ENCODE results near the gene ERFL. TPM values are rescaled to one million over a fixed set of nuclear protein-coding genes. Genes with fewer than 3 reads are reported as not detected.

ERFL gene
- total and polyA plus RNA-seq, 12 donors, result 0.10 TPM; not detected in 11

DNA sequence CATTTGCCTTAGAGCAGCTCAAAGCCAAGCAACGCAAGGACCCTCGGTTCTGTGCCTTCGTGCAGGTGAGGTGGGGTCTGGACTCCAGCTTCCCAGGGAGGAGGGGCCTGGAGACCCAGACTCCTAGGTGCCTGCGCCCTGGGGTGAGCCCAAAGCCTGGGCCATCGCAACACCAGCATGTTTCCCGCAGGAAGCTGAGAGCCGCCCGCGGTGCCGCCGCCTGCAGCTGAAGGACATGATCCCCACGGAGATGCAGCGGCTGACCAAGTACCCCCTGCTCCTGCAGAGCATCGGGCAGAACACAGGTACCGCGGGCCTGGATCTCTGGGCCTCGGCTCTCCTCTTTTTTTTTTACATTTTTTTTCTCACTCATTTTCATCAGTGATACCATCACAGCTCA, 25.7 kb downstream of the ERFL start:
- intact Hi-C loops (cut with DNase I), result no loop called here
- Histone ChIP-seq H3K36me3 (replicated peaks in 1 of 2) (peaks cover 0 to 91% of the 10 kb centered on the region in 2 donors), H3K27me3 (no peaks in the 10 kb centered on the region), H3K4me3 (no peak overlapping the region), H3K27ac (no peak overlapping the region), H3K9me3 (replicated peaks in 1 of 3) (no peaks in the 10 kb centered on the region), H3K4me1 (replicated peaks in 1 of 2) (no peaks in the 10 kb centered on the region)
- 92 to 95% (median 94%) methylated on average over 6 to 17 of the region's 17 CpGs for WGBS, 4 donors
- no peak for DNase-seq
- TF ChIP-seq POLR2A (IDR thresholded peaks at IDR 0.05), result no peak
- TF ChIP-seq, protein P1, sequence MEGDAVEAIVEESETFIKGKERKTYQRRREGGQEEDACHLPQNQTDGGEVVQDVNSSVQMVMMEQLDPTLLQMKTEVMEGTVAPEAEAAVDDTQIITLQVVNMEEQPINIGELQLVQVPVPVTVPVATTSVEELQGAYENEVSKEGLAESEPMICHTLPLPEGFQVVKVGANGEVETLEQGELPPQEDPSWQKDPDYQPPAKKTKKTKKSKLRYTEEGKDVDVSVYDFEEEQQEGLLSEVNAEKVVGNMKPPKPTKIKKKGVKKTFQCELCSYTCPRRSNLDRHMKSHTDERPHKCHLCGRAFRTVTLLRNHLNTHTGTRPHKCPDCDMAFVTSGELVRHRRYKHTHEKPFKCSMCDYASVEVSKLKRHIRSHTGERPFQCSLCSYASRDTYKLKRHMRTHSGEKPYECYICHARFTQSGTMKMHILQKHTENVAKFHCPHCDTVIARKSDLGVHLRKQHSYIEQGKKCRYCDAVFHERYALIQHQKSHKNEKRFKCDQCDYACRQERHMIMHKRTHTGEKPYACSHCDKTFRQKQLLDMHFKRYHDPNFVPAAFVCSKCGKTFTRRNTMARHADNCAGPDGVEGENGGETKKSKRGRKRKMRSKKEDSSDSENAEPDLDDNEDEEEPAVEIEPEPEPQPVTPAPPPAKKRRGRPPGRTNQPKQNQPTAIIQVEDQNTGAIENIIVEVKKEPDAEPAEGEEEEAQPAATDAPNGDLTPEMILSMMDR (IDR thresholded peaks at IDR 0.05), result no peak

DNA sequence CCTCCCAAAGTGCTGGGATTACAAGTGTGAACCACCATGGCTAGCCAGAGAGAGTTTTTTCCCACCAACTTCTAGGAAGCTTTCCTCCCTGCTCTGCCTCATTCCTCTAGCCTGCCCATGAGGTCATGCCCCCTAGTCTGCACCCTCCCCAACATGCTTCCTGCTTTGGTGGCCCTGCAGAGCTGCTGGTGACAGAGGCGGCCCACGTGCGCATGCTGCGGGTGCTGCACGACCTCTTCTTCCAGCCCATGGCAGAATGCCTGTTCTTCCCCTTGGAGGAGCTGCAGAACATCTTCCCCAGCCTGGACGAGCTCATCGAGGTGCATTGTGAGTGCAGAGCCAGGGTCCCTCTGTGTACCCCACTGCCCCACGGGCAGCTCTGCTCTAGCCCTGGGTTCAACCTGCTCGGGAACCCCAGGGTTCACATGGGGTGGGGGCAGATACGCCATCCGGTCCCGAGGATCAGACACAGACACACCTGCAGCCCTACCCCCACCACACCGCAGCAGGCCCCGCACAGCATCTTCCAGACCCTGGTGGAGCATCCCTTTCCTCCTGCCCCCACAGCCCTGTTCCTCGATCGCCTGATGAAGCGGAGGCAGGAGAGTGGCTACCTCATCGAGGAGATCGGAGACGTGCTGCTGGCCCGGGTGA, 26.4 kb downstream of the ERFL start:
- no peaks in the 10 kb centered on the region for H3K9me3 ChIP-seq (replicated peaks in 1 of 3)
- 92 to 95% (median 94%) methylated on average over 10 to 21 of the region's 21 CpGs for WGBS, 4 donors
- H3K4me1 ChIP-seq (replicated peaks in 1 of 2), result no peaks in the 10 kb centered on the region
- intact Hi-C loops (cut with DNase I), result no loop called here
- DNase-seq, result no peak
- H3K4me3 ChIP-seq, result no peak overlapping the region
- H3K36me3 ChIP-seq (replicated peaks in 1 of 2), result peaks cover 0 to 88% of the 10 kb centered on the region in 2 donors
- no peaks in the 10 kb centered on the region for H3K27me3 ChIP-seq
- TF ChIP-seq, protein P1 (IDR thresholded peaks at IDR 0.05), result no peak
- TF ChIP-seq POLR2A (IDR thresholded peaks at IDR 0.05), result no peak
- no peak overlapping the region for H3K27ac ChIP-seq

DNA sequence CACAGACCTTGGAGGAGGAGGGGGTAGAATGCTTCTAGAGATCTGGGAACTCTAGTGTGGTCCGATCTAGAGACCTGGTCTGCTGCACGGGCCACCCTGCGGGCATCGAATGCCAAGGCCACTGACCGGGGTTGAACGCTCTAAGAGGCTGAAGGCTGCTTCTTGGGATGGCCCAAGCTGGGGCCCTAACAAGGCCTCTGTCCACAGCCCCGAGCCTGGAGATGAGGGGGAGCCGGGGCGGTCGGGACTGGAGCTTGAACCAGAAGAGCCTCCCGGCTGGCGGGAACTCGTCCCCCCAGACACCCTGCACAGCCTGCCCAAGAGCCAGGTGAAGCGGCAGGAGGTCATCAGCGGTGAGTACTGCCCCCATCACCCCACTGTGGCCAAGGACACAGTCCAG, 30.0 kb downstream of the ERFL start:
- no peak for TF ChIP-seq POLR2A (IDR thresholded peaks at IDR 0.05)
- TF ChIP-seq, protein P1 (IDR thresholded peaks at IDR 0.05), result no peak
- no peak overlapping the region for H3K27ac ChIP-seq
- H3K36me3 ChIP-seq (replicated peaks in 1 of 2), result peaks cover 0 to 72% of the 10 kb centered on the region in 2 donors
- DNase-seq, result no peak
- H3K27me3 ChIP-seq, result no peaks in the 10 kb centered on the region
- H3K4me1 ChIP-seq (replicated peaks in 1 of 2), result no peaks in the 10 kb centered on the region
- 86 to 90% (median 89%) methylated on average over 13 to 15 of the region's 15 CpGs for WGBS, 4 donors
- H3K4me3 ChIP-seq, result no peak overlapping the region
- intact Hi-C loops (cut with DNase I), result no loop called here
- no peaks in the 10 kb centered on the region for H3K9me3 ChIP-seq (replicated peaks in 1 of 3)

DNA sequence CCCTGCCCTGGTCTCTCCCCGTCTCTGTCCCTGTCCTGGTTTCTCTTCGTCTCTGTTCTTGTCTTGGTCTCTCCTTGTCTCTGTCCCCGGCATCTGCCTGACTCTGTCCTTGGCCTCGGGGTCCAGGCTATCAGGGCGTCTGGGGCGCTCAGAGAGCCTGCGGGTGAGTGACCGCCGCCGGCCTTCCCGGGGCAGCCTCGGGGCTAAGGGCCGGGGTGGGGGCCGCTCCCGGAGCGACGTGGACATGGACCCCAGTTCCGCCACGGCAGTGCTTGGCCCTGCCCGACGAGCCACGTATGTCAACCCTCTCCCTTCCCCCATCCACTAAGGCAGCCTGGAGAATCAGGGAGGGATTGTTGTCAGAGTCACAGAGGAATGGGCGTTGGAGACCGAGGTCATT, 30.4 kb downstream of the ERFL start:
- intact Hi-C loops (cut with DNase I), result no loop called here
- Histone ChIP-seq H3K27me3 (no peaks in the 10 kb centered on the region), H3K36me3 (replicated peaks in 1 of 2) (peaks cover 0 to 70% of the 10 kb centered on the region in 2 donors), H3K4me3 (no peak overlapping the region), H3K27ac (no peak overlapping the region), H3K4me1 (replicated peaks in 1 of 2) (no peaks in the 10 kb centered on the region), H3K9me3 (replicated peaks in 1 of 3) (no peaks in the 10 kb centered on the region)
- WGBS, 4 donors, result 83 to 87% (median 85%) methylated on average over 24 of the region's 24 CpGs
- TF ChIP-seq, protein P1 (IDR thresholded peaks at IDR 0.05), result no peak
- DNase-seq, result no peak

Data from adrenal gland (tissue), 12 donors.